ENCODE measurements around the gene CRYAB.
"Not testable (repeated sequence)": the region's sequence is repeated elsewhere in the genome, so short reads cannot be mapped to it uniquely, and the experiment has no call there.

The CRYAB gene

DNA sequence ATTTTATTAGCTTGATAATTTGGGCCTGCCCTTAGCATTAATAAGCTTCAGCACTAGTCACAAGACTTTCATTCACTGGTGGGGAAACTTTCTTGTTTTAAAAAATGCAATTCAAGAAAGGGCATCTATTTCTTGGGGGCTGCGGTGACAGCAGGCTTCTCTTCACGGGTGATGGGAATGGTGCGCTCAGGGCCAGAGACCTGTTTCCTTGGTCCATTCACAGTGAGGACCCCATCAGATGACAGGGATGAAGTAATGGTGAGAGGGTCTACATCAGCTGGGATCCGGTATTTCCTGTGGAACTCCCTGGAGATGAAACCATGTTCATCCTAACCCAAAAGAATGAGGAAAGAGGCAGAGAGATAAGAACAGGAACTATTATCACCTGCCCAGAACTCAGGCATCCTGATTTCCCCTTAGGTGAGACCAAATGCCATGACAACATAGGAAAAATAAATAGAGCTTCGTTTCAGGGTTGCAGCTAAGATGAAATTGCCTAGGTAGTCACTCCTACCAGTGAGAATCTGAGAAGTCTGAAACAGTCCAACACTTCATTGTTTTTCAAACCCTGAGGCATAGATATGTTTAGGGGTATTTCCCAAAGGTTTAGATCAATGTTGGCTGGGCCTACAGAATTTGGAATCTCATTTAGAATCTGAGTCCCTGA lies 2.8 kb downstream of the CRYAB start:
- no peak for DNase-seq (ENCODE audit: low read depth in 3 of 3)

DNA sequence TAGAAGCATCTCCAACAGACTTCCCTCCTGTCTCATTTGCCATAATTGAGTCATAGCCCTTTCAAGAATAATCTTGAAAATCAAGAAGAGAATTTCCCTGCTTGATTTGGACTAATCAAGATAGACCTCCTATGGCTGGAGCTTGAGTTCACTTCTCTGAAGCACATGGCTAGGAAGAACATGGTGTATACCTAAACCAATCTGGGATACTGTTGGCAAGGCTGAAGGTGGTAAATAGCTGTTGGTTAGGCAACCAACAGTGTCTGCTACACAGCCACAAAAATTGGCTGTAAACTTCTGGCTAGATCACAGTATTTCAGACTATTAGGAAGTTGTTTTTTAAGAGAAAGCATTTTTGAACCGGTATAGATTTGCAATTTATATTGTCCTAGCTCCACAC lies 4.9 kb downstream of the CRYAB start:
- no peak for DNase-seq (ENCODE audit: low read depth in 3 of 3)

DNA sequence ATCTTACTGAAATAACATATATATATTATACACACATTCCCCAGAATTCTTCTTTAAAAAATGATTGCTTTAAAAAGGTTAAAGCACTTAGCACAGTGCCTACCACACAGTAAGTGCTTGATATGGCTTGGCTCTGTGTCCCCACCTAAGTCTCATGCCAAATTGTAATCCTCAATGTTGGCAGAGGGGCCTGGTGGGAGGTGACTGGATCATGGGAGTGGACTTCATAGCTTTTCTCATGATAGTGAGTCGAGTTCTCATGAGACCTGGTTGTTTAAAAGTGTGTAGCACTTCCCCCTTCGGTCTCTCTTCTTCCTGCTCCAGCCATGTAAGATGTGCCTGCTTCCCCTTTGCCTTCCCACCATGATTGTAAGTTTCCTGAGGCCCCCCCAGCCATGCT lies 6.2 kb downstream of the CRYAB start:
- no peak for DNase-seq (ENCODE audit: low read depth in 3 of 3)

DNA sequence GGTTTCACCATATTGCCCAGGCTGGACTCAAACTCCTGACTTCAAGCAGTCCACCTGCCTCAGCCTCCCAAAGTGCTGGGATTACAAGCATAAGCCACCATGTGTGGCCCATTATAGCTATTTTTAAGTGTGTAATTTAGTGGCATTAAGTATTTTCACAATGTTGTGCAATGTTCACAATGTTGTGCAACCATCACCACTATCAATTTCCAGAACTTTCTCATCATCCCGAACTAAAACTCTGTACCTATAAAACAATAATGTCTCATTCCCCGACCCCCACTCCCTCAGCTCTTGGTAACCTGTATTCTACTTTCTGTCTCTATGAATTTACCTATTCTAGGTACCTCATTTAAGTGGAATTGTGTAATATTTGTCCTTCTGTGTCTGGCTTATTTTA lies 24.7 kb downstream of the CRYAB start:
- no peak for DNase-seq (ENCODE audit: low read depth in 3 of 3)

DNA sequence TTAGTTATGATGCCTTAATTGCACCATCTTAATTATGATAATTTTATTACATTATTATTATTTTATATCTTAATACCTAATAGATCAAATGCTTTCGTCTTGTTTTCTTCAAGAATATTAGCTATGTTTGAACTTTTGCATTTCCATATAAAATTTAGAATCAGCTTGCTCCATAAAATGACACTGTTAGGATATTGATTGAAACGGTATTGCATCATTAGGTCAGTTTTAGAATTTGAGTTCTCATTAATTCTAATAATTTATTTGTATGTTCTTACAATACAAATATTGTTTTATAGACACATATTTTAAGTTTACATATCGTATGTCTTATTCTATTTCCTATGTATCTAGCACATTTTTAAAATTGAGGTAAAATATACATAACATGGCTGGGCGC lies 25.5 kb downstream of the CRYAB start:
- DNase-seq (ENCODE audit: low read depth in 3 of 3), result no peak

DNA sequence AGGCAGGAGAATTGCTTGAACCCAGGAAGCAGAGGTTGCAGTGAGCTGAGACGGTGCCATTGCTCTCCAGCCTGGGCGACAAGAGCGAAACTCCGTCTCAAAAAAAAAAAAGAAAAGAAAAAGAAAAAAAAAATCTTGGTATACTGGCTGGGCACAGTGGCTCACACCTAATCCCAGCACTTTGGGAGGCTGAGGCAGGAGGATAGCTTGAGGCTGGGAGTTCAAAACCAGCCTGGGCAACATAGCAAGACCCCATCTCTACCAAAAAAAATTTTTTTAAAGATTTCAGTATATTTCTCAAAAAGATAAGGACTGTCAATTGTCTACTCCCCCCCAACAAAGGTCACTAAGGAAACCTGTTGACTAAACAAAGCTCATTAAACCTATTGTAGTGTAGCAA lies 26.5 kb downstream of the CRYAB start:
- not testable (repeated sequence) for DNase-seq (ENCODE audit: low read depth in 3 of 3)

DNA sequence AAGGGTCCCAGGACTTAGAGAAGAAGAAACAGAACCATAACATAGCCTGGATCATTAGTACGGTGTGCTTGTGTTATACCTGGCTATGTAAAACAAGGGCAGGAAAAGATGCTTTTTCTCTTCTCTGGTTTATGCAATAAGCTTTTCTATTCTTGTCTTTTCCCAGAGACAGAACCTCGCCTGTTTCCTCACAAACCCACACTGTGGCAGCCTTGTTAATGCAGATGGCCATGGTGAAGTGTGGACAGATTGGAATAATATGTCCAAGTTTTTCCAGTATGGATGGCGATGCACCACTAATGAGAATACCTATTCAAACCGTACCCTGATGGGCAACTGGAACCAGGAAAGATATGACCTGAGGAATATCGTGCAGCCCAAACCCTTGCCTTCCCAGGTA lies 29.4 kb downstream of the CRYAB start:
- no peak for DNase-seq (ENCODE audit: low read depth in 3 of 3)

DNA sequence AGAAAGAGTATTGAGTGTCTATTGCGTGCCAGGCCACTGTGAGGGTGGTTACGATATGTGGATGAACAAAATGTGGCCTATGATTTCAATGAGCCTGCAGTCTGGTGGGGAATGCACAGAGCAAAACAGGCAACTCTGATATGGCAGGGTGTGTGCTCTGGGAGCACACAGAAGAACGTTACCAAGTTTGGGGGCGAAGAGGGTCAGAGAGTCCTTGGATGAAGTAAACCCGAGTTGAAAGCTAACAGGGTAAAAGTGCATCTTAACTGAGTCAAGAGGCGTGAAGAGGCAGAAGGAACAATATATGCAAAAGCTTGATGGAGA lies 32.0 kb downstream of the CRYAB start:
- DNase-seq (ENCODE audit: low read depth in 3 of 3), result no peak

DNA sequence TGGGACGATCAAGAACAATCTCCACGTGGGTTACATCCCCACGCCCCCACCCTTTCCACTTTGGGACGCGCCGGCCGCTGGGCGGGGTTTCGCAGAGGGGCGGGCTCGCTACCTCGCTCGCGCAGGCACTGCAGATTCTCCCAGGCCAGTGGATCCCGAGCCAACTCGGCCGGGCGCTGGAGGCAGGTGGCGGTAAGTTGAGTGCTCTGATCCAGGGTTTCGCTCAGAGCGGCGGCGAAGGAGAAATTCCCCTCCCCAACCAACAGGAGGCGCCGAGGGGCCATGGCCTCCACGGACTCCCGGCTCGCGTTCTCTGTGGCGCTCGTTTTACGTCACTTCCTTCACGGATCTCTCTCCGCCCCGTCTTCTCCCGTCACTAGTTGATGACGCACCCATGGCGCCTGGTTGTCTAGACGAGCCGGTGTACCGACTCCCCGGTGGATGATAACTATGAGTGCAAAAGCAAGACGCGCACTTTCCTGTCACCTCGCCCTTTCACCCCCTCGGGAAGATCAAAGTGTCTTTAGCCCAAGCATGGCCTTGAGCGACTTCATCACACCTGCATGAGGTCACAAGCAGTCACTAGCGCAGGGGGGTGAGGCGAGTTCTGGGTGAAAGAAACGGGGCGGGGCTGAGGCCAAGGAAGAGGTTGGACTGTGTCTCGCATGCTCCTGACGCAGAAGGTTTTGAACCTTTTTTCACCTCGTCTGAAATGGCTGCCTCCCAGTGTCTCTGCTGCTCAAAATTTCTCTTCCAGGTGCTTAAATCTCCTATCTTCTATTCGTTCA lies 32.5 kb downstream of the CRYAB start, which contains the start of the genes CFAP68 and FDXACB1:
CFAP68 (plus strand) TSS at position 693 of the 788 bp plus-strand sequence; CDS start at position 713, 20 bp downstream.
FDXACB1 (minus strand) TSS at position 317 of the 788 bp plus-strand sequence; CDS start at position 284, 33 bp downstream.
- DNase-seq (ENCODE audit: low read depth in 3 of 3), result peak; percentile 83 to 92 (median 88)

DNA sequence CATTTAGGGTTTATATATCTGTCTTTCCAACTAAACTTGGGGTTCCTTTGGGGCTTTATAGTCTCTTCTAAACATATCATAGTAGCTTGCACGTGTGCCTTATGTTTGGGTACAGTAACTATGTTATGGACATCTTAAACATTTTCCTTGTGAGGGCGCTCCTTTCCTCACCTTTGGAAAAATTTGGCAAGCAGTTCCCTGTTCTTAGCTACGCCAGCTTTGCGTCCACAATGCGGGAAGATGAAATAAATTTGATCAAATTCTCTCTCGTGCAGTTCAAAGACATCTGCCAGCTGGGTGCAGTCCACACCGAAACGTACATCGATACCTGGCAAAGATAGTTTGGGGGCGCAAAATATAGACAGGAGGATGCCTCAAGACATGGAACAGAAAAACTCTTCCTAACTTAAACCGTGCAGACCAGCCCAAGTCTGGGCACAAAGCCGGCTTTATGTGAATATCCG lies 33.2 kb downstream of the CRYAB start:
- no peak for DNase-seq (ENCODE audit: low read depth in 3 of 3)

DNA sequence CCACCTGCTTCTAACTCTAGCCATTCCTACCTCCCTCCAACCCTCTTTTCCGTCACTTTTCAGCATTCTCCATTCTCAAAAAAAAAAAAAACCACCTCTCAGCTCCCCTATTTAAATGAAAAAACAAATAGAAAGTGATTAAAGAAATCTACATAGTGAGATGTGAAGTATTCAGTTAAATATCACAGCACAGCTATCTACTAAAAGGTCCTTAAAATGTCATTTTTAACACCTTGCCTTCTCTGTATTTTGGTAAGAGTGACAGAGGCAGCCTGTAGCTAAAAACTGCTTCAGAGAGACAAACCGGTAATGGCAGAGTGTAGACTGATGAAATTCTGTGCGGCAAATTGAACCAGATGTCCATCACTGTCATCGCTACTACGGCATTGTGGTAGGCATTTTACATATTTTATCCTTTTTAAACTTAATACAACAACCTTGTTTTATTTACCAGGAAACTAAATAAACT lies 39.8 kb downstream of the CRYAB start:
- no peak for DNase-seq (ENCODE audit: low read depth in 3 of 3)

DNA sequence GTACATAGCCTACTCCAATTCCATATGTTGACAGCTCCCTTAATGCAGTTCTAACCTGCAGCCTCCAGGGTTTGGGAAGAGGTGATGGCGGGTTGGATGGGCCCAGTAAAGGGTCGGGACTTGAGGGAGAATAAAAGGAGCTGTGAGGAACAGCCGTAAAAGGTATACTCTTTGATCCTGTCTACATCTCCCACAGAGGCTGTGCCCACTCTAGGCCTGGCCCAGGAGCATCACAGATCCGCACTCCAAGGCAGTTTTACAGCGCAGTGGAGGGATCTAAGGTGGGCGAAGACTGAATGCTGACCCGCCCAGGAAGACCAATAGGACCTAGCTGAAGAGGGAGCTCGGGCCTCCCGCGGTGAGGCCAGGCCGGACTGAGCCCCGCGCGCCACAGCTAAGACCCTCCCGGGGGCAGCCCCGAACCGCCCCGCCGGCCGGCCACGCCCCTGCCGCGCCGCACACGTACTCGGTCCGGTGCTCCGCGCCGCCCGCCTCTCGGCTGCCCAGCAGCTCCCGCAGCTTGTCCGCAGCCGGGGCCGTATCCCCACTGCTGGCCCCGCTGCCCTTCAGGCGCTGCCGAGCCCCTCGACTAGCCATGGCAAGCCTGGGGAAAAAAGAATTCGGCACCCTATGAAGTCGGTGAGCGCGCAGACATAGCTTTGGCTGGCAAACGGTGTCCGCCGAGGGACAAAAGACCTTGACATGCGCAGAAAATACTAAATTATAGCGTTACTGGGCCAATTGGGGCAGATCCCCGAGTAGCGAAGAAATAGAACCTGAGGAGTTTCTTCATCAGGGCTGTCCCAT lies 40.5 kb downstream of the CRYAB start, which contains the start of gene ALG9:
ALG9 (minus strand) TSS at position 696 of the 807 bp plus-strand sequence; CDS start at position 597, 99 bp downstream.
- DNase-seq (ENCODE audit: low read depth in 3 of 3), result peak; percentile 78 to 93 (median 84)

DNA sequence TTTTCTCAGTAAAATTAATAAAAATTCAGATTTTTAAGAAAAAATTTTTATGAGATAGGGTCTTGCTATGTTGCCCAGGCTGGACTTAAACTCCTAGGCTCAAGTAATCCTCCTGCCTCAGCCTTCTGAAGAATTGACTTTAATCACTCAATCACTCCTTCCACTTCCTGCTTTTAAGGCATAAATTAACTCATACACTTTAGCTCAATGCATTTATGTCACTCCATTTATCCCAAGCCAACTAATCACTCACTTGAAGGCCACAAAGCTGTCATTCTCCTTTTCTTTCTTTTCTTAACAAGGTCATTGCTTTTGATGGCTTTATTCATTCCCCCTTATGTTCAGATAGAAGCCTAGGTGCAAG lies 41.1 kb downstream of the CRYAB start:
- no peak for DNase-seq (ENCODE audit: low read depth in 3 of 3)

DNA sequence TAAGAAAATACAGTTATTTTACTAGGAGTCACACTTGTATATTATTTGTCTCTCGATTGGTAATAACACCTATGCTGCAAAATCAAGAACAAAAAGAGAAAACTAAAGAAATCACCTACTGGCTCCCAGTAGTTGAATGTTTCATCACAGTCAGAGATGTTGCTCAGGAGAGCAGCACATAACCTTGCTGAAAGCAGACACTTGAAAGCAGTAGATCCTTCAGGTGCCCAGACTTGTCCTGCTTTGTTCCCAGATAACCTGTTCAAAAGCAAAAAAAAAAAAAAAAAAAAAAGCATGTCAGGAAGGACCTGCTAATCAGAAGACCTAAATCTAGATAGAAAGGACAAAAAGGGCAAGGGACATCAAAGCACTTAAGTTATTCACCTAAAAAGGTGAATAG lies 41.5 kb downstream of the CRYAB start:
- DNase-seq (ENCODE audit: low read depth in 3 of 3), result no peak

DNA sequence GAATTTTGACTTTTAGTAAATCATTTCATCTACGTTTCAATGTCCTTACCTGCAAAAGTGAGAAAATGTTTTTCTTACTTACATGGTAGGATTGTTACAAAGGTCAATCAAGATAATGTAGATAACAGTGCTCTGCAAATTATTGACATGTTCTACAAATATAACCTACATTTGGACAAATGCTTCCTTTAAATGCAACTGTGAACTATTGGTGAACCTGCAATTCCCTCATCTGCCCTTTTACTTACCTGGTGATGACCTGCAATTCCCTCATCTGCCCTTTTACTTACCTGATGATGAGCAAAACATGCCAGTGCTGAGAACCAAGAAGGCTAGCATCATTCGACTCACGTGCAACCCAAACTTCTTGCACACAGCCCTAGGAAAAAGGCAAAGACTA lies 51.3 kb downstream of the CRYAB start:
- DNase-seq (ENCODE audit: low read depth in 3 of 3), result no peak
